Kidney glomerular epithelial cell (primary cell): Measurements from ENCODE around the gene ARL4C.
A peak's percentile ranks its signal among the peaks of the same experiment; 100 is the strongest.

ENCODE experiments used
- DNase-seq: peaks from one replicate; lab custom pipeline; 2025; lab: John Stamatoyannopoulos, UW

ARL4C gene

DNA sequence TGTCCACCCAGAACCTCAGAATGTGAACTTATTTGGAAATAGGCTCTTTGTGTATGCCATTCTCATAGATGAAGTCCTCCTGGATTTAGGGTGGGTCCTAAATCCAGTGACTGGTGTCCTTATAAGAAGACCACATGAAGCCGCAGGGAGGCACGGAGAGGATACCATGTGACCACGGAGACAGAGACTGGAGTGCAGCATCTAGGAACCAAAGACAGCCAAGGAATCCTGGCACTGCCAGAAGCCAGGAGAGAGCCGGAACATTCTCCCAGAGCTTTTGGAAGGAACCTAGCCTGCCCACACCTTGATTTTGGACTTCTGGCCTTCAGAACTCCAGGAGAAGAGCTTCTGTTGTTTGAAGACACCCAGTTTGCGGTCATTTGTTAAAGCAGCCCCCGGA, 49.7 kb downstream of the ARL4C start:
- no peak for DNase-seq

DNA sequence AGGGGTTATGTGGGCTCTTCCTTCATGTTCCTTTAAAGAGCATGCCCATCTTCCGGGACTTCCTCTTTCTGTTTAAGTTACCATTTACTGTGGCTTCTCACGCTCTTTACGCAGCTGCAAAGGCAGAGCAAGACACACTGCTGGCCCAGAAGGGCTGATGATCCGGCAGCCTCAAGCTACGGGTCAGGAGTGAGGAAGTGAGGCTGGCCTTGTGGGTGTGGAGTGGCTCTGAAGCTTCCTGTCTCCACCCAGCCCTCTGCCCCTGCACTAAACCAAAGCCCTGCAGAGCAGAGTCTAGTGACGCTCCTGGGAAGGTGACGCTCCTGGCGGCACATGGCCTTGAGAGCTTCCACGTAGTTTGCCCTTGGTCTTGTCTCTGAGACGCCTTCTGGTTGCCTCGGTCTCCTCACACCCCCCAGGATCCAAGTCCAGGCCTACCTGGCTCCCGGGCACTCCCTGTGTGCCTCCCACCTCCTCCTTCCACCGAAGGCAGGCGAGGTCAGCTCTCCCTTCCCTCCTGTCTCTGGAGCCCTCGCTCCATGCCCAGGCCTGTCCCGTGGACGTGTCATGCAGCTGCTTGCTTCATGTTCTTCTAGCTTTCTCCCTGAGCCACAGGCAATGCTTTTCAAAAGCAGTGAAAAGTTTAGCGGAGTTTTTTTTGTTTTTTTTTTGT, 50.3 kb downstream of the ARL4C start:
- no peak for DNase-seq

DNA sequence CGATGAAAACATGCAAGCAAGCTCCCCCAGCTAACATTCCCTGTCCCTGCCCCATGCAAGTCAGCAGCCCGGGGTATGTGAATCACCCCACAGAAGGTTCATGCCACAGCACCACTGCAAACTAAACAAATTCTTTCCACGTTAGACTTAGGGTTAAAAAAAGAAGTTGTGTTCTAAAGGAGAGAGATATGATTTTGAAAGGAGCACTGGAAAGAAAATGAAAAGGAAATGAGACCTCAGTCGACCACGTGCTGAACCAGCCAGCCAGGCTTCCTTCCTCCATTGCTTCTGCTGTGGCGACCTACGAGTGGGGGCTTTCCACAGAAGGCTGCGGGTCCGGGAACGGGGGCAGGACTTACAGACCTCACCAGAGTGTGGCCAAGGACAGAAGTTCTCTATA, 52.0 kb downstream of the ARL4C start:
- peak; percentile 46 for DNase-seq

DNA sequence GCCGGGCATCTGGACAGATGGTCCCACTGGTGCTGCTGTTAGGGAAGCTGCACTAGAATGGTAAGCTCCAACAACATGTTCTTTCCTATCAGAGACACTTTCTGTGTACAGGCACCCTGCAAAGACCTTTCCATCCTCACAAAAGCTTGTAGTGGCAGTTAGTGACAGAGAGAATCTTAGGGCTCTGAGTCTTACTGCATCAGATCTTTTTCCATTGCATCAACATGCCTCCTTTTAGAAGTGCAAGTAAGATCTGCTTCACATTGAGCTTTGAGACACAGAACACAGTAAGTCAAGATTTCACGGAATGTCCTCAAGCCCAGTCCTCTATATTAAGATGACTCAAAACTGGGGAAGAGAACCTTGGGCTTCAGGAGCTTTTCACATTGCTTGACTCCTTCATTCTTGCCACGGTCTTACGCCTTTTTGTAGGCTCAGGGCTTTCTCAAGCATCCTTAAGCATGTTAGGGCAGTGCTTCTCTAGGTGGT, 52.6 kb downstream of the ARL4C start:
- no peak for DNase-seq
